Osteoblast (primary cell): Measurements from ENCODE around the gene DPYSL4. TPM values are rescaled to one million over a fixed set of nuclear protein-coding genes. Genes with fewer than 3 reads are reported as not detected.

Experiments
- DNase-seq: peaks from one replicate; pipeline ENCODE4 v3.0.0; 2011; ENCODE audit warnings: low spot score, mixed read lengths; ENCODE audit not compliant: insufficient read length; ENCODE audit errors: missing footprints
- H2AFZ ChIP-seq: 2 replicates; pipeline ENCODE4 v1.6.0; 2011; ENCODE audit warnings: mild to moderate bottlenecking, low read length
- H3K27ac ChIP-seq: 2 replicates; pipeline ENCODE4 v1.5.1; 2011; ENCODE audit warnings: mild to moderate bottlenecking, low read depth, low read length, moderate library complexity
- H3K27me3 ChIP-seq: 2 replicates; pipeline ENCODE4 v1.6.0; 2012; ENCODE audit warnings: mild to moderate bottlenecking, control low read depth, inconsistent platforms, low read length, moderate library complexity; ENCODE audit not compliant: insufficient read depth
- H3K36me3 ChIP-seq: 2 replicates; pipeline ENCODE4 v1.5.1; 2011; ENCODE audit warnings: mild to moderate bottlenecking, low read length, control low read depth, moderate library complexity; ENCODE audit not compliant: insufficient read depth
- H3K4me1 ChIP-seq: 2 replicates; pipeline ENCODE4 v1.5.1; 2011; ENCODE audit warnings: mild to moderate bottlenecking, low read length, control low read depth, moderate library complexity; ENCODE audit not compliant: insufficient read depth
- H3K4me2 ChIP-seq: 2 replicates; pipeline ENCODE4 v1.6.0; 2011; ENCODE audit warnings: mild to moderate bottlenecking, low read length; ENCODE audit not compliant: insufficient read depth
- H3K4me3 ChIP-seq: fragments of 200-600 bp; sonication (generic); 3 replicates; pipeline ENCODE4 v1.5.1; 2012; ENCODE audit warnings: mild to moderate bottlenecking, low read length, inconsistent platforms; ENCODE audit not compliant: insufficient read depth
- H3K79me2 ChIP-seq: 2 replicates; pipeline ENCODE4 v1.6.0; 2012; ENCODE audit warnings: mild to moderate bottlenecking, low read length, control low read depth, inconsistent platforms; ENCODE audit not compliant: insufficient read depth
- H3K9me3 ChIP-seq: 2 replicates; pipeline ENCODE4 v1.5.1; 2011; ENCODE audit warnings: low read depth, low read length, control low read depth
- H4K20me1 ChIP-seq: 2 replicates; pipeline ENCODE4 v1.6.0; 2012; ENCODE audit warnings: mild to moderate bottlenecking, low read length, control low read depth; ENCODE audit not compliant: insufficient read depth
- total RNA-seq: library from RNA; depleted of rRNA; stranded (reverse); fragments of >200 nt; gene quantifications from 2 replicates; pipeline ENCODE4 v1.2.3, GENCODE V29; 2012
- TF ChIP-seq, protein P1 (sequence below): IDR thresholded peaks from 2 replicates; pipeline ENCODE4 v1.5.1; 2011; ENCODE audit warnings: mild to moderate bottlenecking, low read depth, low read length, moderate library complexity; ENCODE audit errors: extremely low read depth

Gene DPYSL4
- total RNA-seq, 1 donor = 0.72 TPM

DNA sequence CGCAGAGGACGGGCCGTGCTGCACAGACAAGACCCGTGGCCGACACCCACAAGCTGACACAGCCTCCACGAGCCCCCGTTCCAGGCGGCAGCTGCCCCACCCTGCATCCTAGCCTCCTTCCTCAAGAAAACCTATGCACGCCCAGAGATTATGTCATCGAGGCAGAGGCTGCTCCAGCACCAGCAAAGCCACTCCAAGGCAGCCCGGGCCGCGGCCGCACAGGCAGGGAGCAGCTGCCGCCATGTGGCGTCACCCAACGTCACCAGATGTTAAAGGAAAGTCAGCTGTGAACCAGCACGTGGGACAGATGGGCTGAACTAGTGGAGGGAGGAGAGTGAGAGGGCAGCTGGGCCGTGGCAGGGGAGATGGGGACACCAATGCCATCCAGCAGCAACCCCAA lies 61.2 kb downstream of the DPYSL4 start:
- H3K4me1 ChIP-seq = no peaks in the 10 kb centered on the region
- no peaks in the 10 kb centered on the region for H3K36me3 ChIP-seq
- TF ChIP-seq, protein P1, sequence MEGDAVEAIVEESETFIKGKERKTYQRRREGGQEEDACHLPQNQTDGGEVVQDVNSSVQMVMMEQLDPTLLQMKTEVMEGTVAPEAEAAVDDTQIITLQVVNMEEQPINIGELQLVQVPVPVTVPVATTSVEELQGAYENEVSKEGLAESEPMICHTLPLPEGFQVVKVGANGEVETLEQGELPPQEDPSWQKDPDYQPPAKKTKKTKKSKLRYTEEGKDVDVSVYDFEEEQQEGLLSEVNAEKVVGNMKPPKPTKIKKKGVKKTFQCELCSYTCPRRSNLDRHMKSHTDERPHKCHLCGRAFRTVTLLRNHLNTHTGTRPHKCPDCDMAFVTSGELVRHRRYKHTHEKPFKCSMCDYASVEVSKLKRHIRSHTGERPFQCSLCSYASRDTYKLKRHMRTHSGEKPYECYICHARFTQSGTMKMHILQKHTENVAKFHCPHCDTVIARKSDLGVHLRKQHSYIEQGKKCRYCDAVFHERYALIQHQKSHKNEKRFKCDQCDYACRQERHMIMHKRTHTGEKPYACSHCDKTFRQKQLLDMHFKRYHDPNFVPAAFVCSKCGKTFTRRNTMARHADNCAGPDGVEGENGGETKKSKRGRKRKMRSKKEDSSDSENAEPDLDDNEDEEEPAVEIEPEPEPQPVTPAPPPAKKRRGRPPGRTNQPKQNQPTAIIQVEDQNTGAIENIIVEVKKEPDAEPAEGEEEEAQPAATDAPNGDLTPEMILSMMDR = no peak
- no peaks in the 10 kb centered on the region for H4K20me1 ChIP-seq
- peak; percentile 79 for DNase-seq
- H3K4me3 ChIP-seq = no peak overlapping the region
- no peak overlapping the region for H3K4me2 ChIP-seq
- H3K27ac ChIP-seq = no peak overlapping the region
- H3K9me3 ChIP-seq = no peaks in the 10 kb centered on the region
- no peaks in the 10 kb centered on the region for H3K79me2 ChIP-seq
- no peaks in the 10 kb centered on the region for H3K27me3 ChIP-seq
- H2AFZ ChIP-seq = no peak overlapping the region

GRCh38 chr10:132248455-132249225 lies 61.9 kb downstream of the DPYSL4 start:
- Histone ChIP-seq H3K9me3 (no peaks in the 10 kb centered on the region), H2AFZ (peak overlapping the region; percentile 47), H3K36me3 (no peaks in the 10 kb centered on the region), H3K4me3 (peak overlapping the region; percentile 62), H3K4me1 (no peaks in the 10 kb centered on the region), H4K20me1 (no peaks in the 10 kb centered on the region), H3K27ac (no peak overlapping the region), H3K4me2 (peak overlapping the region; percentile 70), H3K27me3 (no peaks in the 10 kb centered on the region), H3K79me2 (no peaks in the 10 kb centered on the region)
- TF ChIP-seq, protein P1 = no peak
- DNase-seq = peak; percentile 98

GRCh38 chr10:132249226-132249724 lies 62.5 kb downstream of the DPYSL4 start:
- peak; percentile 85 for DNase-seq
- no peaks in the 10 kb centered on the region for H3K36me3 ChIP-seq
- no peaks in the 10 kb centered on the region for H4K20me1 ChIP-seq
- TF ChIP-seq, protein P1 = no peak
- H3K4me2 ChIP-seq = no peak overlapping the region
- H3K9me3 ChIP-seq = no peaks in the 10 kb centered on the region
- no peak overlapping the region for H3K27ac ChIP-seq
- no peaks in the 10 kb centered on the region for H3K4me1 ChIP-seq
- H2AFZ ChIP-seq = no peak overlapping the region
- H3K79me2 ChIP-seq = no peaks in the 10 kb centered on the region
- no peaks in the 10 kb centered on the region for H3K27me3 ChIP-seq
- no peak overlapping the region for H3K4me3 ChIP-seq

- Histone ChIP-seq H3K4me1 (no peaks in the 10 kb centered on the region), H3K4me2 (no peak overlapping the region), H3K36me3 (no peaks in the 10 kb centered on the region), H3K27ac (no peak overlapping the region), H3K4me3 (no peak overlapping the region), H3K79me2 (no peaks in the 10 kb centered on the region), H3K9me3 (no peaks in the 10 kb centered on the region), H4K20me1 (no peaks in the 10 kb centered on the region), H3K27me3 (no peaks in the 10 kb centered on the region), H2AFZ (no peak overlapping the region)
- no peak for DNase-seq
- TF ChIP-seq, protein P1 = no peak
Observed at GRCh38 chr10:132249824-132250375, 63.2 kb downstream of the DPYSL4 start.
